ENCODE results near the gene NIM1K. TPM values are rescaled to one million over a fixed set of nuclear protein-coding genes. Genes with fewer than 3 reads are reported as not detected.

NIM1K gene
- total RNA-seq, 6 experiments from 2014 or later, result 0.14 to 0.85 (median 0.38) TPM

GRCh38 chr5:43215073-43215631, 23.1 kb downstream of the NIM1K start:
- H3K27me3 Mint-ChIP-seq (ENCODE audit: insufficient read depth), result peaks cover 13% of the 10 kb centered on the region
- no peaks in the 10 kb centered on the region for H3K36me3 Mint-ChIP-seq (ENCODE audit: low read depth)
- no peak overlapping the region for H3K4me3 Mint-ChIP-seq
- no peaks in the 10 kb centered on the region; the same call in 1 of the 2 replicates for H3K9me3 Mint-ChIP-seq
- DNase-seq, result peak; percentile 27
- TF ChIP-seq, protein P1, sequence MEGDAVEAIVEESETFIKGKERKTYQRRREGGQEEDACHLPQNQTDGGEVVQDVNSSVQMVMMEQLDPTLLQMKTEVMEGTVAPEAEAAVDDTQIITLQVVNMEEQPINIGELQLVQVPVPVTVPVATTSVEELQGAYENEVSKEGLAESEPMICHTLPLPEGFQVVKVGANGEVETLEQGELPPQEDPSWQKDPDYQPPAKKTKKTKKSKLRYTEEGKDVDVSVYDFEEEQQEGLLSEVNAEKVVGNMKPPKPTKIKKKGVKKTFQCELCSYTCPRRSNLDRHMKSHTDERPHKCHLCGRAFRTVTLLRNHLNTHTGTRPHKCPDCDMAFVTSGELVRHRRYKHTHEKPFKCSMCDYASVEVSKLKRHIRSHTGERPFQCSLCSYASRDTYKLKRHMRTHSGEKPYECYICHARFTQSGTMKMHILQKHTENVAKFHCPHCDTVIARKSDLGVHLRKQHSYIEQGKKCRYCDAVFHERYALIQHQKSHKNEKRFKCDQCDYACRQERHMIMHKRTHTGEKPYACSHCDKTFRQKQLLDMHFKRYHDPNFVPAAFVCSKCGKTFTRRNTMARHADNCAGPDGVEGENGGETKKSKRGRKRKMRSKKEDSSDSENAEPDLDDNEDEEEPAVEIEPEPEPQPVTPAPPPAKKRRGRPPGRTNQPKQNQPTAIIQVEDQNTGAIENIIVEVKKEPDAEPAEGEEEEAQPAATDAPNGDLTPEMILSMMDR (IDR thresholded peaks at IDR 0.05), result no peak
- H3K4me1 Mint-ChIP-seq (ENCODE audit: low read depth), result peaks cover 13% of the 10 kb centered on the region
- peak overlapping the region; percentile 8; the same call in 1 of the 2 replicates for H3K27ac Mint-ChIP-seq

GRCh38 chr5:43216941-43217340, 24.9 kb downstream of the NIM1K start:
- Mint-ChIP-seq H3K4me3 (no peak overlapping the region), H3K27me3 (ENCODE audit: insufficient read depth) (peaks cover 10% of the 10 kb centered on the region), H3K36me3 (ENCODE audit: low read depth) (no peaks in the 10 kb centered on the region), H3K4me1 (ENCODE audit: low read depth) (peaks cover 13% of the 10 kb centered on the region), H3K27ac (no peak overlapping the region), H3K9me3 (no peaks in the 10 kb centered on the region; the same call in 1 of the 2 replicates)
- no peak for DNase-seq
- TF ChIP-seq, protein P1 (IDR thresholded peaks at IDR 0.05), result no peak

DNA sequence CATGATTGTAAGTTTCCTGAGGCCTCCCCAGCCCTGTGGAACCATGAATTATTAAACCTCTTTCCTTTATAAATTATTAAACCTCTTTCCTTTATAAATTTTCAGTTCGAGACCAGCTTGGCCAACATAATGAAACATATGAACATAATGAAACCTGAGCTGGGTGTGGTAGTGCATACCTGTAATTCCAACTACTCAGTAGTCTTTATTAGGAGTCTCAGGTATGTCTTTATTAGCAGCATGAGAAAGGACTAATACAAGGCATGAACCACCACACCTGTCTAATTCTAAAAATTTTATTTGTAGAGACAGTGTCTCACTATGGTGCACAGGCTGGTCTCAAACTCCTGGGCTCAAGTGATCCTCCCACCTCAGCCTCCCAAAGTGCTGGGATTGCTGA, 27.1 kb downstream of the NIM1K start:
- DNase-seq, result no peak
- Mint-ChIP-seq H3K4me1 (ENCODE audit: low read depth) (peaks cover 9% of the 10 kb centered on the region), H3K27me3 (ENCODE audit: insufficient read depth) (peaks cover 2% of the 10 kb centered on the region; the same call in 1 of the 2 replicates), H3K27ac (no peak overlapping the region), H3K36me3 (ENCODE audit: low read depth) (no peaks in the 10 kb centered on the region), H3K4me3 (no peak overlapping the region), H3K9me3 (no peaks in the 10 kb centered on the region; the same call in 1 of the 2 replicates)
- TF ChIP-seq, protein P1 (IDR thresholded peaks at IDR 0.05), result no peak

GRCh38 chr5:43221502-43221901, 29.5 kb downstream of the NIM1K start:
- Mint-ChIP-seq H3K4me3 (no peak overlapping the region), H3K36me3 (ENCODE audit: low read depth) (no peaks in the 10 kb centered on the region), H3K27ac (no peak overlapping the region), H3K9me3 (no peaks in the 10 kb centered on the region; the same call in 1 of the 2 replicates), H3K4me1 (ENCODE audit: low read depth) (no peaks in the 10 kb centered on the region), H3K27me3 (ENCODE audit: insufficient read depth) (peaks cover 2% of the 10 kb centered on the region; the same call in 1 of the 2 replicates)
- DNase-seq, result no peak
- TF ChIP-seq, protein P1 (IDR thresholded peaks at IDR 0.05), result no peak

DNA sequence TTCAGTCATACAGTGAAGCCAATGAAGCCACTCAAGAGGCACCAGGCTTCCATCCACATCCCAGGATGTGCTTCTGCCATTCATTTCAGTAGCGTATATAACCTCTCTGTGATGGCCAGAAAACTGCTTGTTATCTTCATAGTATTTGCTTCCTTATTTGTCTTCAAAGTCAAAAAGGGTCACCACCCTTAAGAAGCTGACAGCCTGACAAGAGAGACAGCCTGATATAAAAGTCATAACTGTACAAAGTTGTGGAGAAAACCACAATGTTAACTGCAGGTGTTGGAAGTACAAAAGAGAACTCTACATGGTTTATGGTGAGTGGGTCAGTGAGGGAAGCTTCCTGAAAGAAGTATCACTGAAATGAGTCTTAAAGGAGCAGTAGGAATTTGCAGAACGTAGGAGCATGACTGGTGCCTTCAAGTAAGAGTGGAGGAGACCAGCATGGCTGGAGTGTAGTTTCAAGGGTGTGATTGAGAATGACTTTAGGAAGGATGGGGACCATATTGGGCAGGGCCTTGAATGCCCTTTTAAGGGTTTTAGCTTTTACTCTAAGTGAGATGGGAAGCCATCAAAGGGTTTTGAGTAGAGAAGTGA, 33.7 kb downstream of the NIM1K start:
- TF ChIP-seq, protein P1 (IDR thresholded peaks at IDR 0.05), result no peak
- H3K9me3 Mint-ChIP-seq, result no peaks in the 10 kb centered on the region
- no peak overlapping the region for H3K27ac Mint-ChIP-seq
- H3K4me3 Mint-ChIP-seq, result no peak overlapping the region
- no peak for DNase-seq
- H3K27me3 Mint-ChIP-seq (ENCODE audit: insufficient read depth), result no peaks in the 10 kb centered on the region
- no peaks in the 10 kb centered on the region for H3K4me1 Mint-ChIP-seq (ENCODE audit: low read depth)
- H3K36me3 Mint-ChIP-seq (ENCODE audit: low read depth), result no peaks in the 10 kb centered on the region
